Upper lobe of left lung (tissue), 4 donors: ENCODE results near the gene SP140.

ENCODE experiments used
- CTCF ChIP-seq, 6 experiments: fragments of 450-650 bp in 4 of 6; fragments of 200-600 bp in 2 of 6; sonication (generic) in 2 of 6; IDR thresholded peaks; one replicate each; pipeline ENCODE4 v1.5.1; 2016 to 2019; ENCODE audit warnings: antibody characterized with exemption in 6 of 6
- EP300 ChIP-seq, 4 donors: sonication (generic); formaldehyde crosslinking; IDR thresholded peaks; one replicate each; pipeline ENCODE4 v1.5.1; 2017; ENCODE audit warnings: antibody characterized with exemption in 4 of 4, control low read depth in 2 of 4
- POLR2A ChIP-seq, 4 donors: fragments of 450-650 bp; IDR thresholded peaks; one replicate each; pipeline ENCODE4 v1.5.1; 2016 to 2017; ENCODE audit warnings: antibody characterized with exemption in 4 of 4, mild to moderate bottlenecking in 2 of 4
- POLR2AphosphoS5 ChIP-seq, 2 donors: sonication (generic); formaldehyde crosslinking; IDR thresholded peaks; one replicate each; pipeline ENCODE4 v1.5.1; 2017; ENCODE audit warnings: antibody characterized with exemption in 2 of 2

- TF ChIP-seq CTCF (IDR thresholded peaks at IDR 0.05) (no peak), EP300 (IDR thresholded peaks at IDR 0.05) (no peak), POLR2A (IDR thresholded peaks at IDR 0.05) (no peak), POLR2AphosphoS5 (IDR thresholded peaks at IDR 0.05) (no peak)
Observed at GRCh38 chr2:230329946-230330605, 104.5 kb downstream of the SP140 start.
